ENCODE measurements around the gene LRMDA.

Gene LRMDA

DNA sequence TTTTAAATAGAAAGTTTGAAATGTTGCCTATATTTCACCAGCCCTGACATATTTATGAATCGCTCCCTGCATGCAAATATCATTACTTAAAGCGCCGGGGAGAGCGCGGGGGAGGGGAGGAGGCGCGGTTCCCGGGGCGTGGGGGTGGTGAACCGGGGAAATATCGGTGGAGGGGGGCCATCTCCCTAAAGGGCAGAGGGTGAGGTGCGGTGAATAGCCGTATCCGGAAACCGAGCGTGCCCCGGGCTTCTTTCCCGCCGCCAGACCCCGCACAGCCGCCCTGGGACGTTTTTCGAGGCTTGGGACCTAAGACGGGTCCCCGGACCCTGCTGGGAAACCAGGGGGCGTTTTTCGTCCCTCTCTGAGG lies 22.9 kb upstream of the LRMDA start:
- Histone ChIP-seq H2AFZ (ENCODE audit: low read length, unreplicated experiment) (peak overlapping the region; percentile 67), H3K4me3 (ENCODE audit: low read depth, low read length) (peak overlapping the region; percentile 89), H3K4me1 (ENCODE audit: control insufficient read depth, insufficient read depth, low read length, unreplicated experiment) (peaks cover 6% of the 10 kb centered on the region), H3K27me3 (ENCODE audit: insufficient read depth, low read length) (no peaks in the 10 kb centered on the region), H3K27ac (ENCODE audit: low read depth, low read length) (peak overlapping the region; percentile 24; the same call in 1 of the 2 replicates), H3K79me2 (ENCODE audit: control insufficient read depth, insufficient read depth, low read length, unreplicated experiment) (peaks cover 10% of the 10 kb centered on the region), H3K36me3 (ENCODE audit: insufficient read depth, low read length) (no peaks in the 10 kb centered on the region)

DNA sequence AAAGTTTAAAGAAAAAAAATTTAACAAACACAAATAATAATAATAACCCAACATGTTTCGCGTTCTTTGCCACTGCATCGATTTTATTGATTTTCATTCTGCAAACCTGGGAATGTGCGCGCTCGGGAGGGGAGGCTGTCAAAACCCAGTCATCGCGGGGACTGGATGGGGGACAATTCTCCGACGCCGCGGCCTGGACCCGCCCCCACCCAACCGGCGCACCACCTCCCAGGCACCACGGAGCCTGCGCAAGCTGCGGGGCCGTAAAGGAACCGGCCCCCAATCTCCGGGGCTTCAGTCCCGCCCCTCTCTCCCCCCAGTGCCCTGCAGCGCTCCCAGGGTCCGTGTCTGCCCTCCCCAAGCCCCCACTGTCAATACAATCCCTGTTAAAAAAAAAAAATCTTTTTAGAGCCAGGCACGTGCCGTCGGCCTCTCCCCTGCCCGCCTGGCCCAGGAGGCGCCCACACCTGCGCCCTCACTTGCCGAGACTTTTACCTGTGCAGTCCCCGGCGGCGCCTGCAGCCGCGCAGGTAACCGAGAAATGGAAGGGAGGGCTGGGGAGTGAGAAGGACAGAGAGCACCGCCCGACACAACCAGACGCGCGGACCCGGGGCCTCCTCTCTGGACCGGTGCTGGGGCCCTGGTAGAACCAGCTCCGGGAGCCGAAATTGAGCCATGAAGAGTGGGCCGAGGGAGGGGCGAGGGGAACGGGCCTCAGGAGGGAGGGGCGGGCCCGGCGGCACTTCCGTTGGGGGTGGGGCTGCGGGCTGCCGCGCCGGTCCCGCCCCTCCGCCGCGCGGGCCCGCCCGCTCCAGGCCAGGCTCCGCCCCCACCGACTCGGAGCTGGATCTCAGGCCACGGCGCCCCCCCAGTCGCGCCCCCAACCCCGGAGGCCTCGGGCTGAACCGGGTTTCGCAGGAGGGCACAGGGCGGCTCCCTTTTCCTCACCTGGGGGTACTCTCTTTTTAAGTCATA lies 22.2 kb upstream of the LRMDA start:
- Histone ChIP-seq H3K4me1 (ENCODE audit: control insufficient read depth, insufficient read depth, low read length, unreplicated experiment) (peaks cover 4% of the 10 kb centered on the region), H3K79me2 (ENCODE audit: control insufficient read depth, insufficient read depth, low read length, unreplicated experiment) (peaks cover 10% of the 10 kb centered on the region), H3K27ac (ENCODE audit: low read depth, low read length) (peak overlapping the region; percentile 24; the same call in 1 of the 2 replicates), H3K27me3 (ENCODE audit: insufficient read depth, low read length) (no peaks in the 10 kb centered on the region), H2AFZ (ENCODE audit: low read length, unreplicated experiment) (peak overlapping the region; percentile 79), H3K4me3 (ENCODE audit: low read depth, low read length) (peak overlapping the region; percentile 89), H3K36me3 (ENCODE audit: insufficient read depth, low read length) (no peaks in the 10 kb centered on the region)

DNA sequence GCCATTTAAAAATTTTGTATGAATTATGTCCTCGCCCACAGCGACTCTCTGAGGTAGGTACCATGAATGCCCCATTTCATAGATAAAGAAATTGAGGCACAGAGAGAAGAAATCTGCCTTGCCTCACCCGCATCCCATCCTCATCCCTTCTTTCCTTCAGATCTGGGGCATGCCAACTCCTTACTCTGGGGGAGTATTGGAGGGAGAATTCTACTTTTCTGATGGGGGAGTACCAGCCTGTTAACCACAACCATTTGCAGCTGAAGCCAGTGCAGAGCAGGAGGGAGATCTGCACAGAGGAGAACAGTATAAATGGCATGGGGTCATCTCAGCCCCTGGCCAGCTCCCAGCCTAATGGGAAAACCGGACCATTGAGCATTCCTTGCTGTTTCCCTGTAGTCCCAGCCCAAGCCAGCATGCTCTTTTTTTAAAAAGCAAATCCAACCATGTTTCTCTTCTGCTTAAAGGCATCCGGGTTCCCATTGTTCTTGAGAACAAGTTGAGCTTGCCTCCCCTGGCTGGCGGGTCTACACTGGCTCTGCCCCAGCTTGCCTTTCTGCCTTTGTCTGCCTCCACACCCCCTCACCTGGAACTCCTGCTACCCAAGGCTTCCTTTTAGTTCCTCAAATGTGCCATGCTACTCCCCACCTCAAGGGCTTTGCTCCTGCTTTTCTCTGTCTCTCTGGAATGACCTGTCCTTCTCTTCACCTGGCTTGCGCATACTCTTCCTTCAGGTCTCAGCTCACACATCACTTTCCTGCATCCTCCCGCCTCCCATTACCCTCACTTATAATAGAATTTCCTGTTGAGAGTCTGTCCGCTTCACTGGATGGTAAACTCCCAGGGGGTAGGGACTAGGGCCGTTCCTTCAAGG lies 21.1 kb upstream of the LRMDA start:
- Histone ChIP-seq H2AFZ (ENCODE audit: low read length, unreplicated experiment) (no peak overlapping the region), H3K27me3 (ENCODE audit: insufficient read depth, low read length) (no peaks in the 10 kb centered on the region), H3K4me3 (ENCODE audit: low read depth, low read length) (no peak overlapping the region), H3K4me1 (ENCODE audit: control insufficient read depth, insufficient read depth, low read length, unreplicated experiment) (peaks cover 3% of the 10 kb centered on the region), H3K36me3 (ENCODE audit: insufficient read depth, low read length) (no peaks in the 10 kb centered on the region), H3K27ac (ENCODE audit: low read depth, low read length) (no peak overlapping the region), H3K79me2 (ENCODE audit: control insufficient read depth, insufficient read depth, low read length, unreplicated experiment) (peaks cover 6% of the 10 kb centered on the region)

- H3K4me3 ChIP-seq (ENCODE audit: low read depth, low read length), result no peak overlapping the region
- H3K79me2 ChIP-seq (ENCODE audit: control insufficient read depth, insufficient read depth, low read length, unreplicated experiment), result no peaks in the 10 kb centered on the region
- no peaks in the 10 kb centered on the region for H3K27me3 ChIP-seq (ENCODE audit: insufficient read depth, low read length)
- no peaks in the 10 kb centered on the region for H3K4me1 ChIP-seq (ENCODE audit: control insufficient read depth, insufficient read depth, low read length, unreplicated experiment)
- no peak overlapping the region for H2AFZ ChIP-seq (ENCODE audit: low read length, unreplicated experiment)
- no peaks in the 10 kb centered on the region for H3K36me3 ChIP-seq (ENCODE audit: insufficient read depth, low read length)
- no peak overlapping the region for H3K27ac ChIP-seq (ENCODE audit: low read depth, low read length)
These were observed 16.9 kb upstream of the LRMDA start for GRCh38 chr10:75414527-75414926.

- Histone ChIP-seq H2AFZ (ENCODE audit: low read length, unreplicated experiment) (no peak overlapping the region), H3K27me3 (ENCODE audit: insufficient read depth, low read length) (no peaks in the 10 kb centered on the region), H3K4me1 (ENCODE audit: control insufficient read depth, insufficient read depth, low read length, unreplicated experiment) (no peaks in the 10 kb centered on the region), H3K36me3 (ENCODE audit: insufficient read depth, low read length) (no peaks in the 10 kb centered on the region), H3K4me3 (ENCODE audit: low read depth, low read length) (no peak overlapping the region), H3K79me2 (ENCODE audit: control insufficient read depth, insufficient read depth, low read length, unreplicated experiment) (no peaks in the 10 kb centered on the region), H3K27ac (ENCODE audit: low read depth, low read length) (no peak overlapping the region)
These were observed 13.9 kb upstream of the LRMDA start for GRCh38 chr10:75417522-75417927.

- H3K4me1 ChIP-seq (ENCODE audit: control insufficient read depth, insufficient read depth, low read length, unreplicated experiment), result no peaks in the 10 kb centered on the region
- no peaks in the 10 kb centered on the region for H3K27me3 ChIP-seq (ENCODE audit: insufficient read depth, low read length)
- no peaks in the 10 kb centered on the region for H3K36me3 ChIP-seq (ENCODE audit: insufficient read depth, low read length)
- H3K27ac ChIP-seq (ENCODE audit: low read depth, low read length), result no peak overlapping the region
- H3K79me2 ChIP-seq (ENCODE audit: control insufficient read depth, insufficient read depth, low read length, unreplicated experiment), result no peaks in the 10 kb centered on the region
- no peak overlapping the region for H3K4me3 ChIP-seq (ENCODE audit: low read depth, low read length)
- no peak overlapping the region for H2AFZ ChIP-seq (ENCODE audit: low read length, unreplicated experiment)
These were observed 13.1 kb upstream of the LRMDA start for GRCh38 chr10:75418293-75418692.

GRCh38 chr10:75418712-75419111 lies 12.7 kb upstream of the LRMDA start:
- no peak overlapping the region for H3K4me3 ChIP-seq (ENCODE audit: low read depth, low read length)
- no peak overlapping the region for H3K27ac ChIP-seq (ENCODE audit: low read depth, low read length)
- H3K79me2 ChIP-seq (ENCODE audit: control insufficient read depth, insufficient read depth, low read length, unreplicated experiment), result no peaks in the 10 kb centered on the region
- H2AFZ ChIP-seq (ENCODE audit: low read length, unreplicated experiment), result no peak overlapping the region
- no peaks in the 10 kb centered on the region for H3K4me1 ChIP-seq (ENCODE audit: control insufficient read depth, insufficient read depth, low read length, unreplicated experiment)
- no peaks in the 10 kb centered on the region for H3K27me3 ChIP-seq (ENCODE audit: insufficient read depth, low read length)
- H3K36me3 ChIP-seq (ENCODE audit: insufficient read depth, low read length), result no peaks in the 10 kb centered on the region

- H3K36me3 ChIP-seq (ENCODE audit: insufficient read depth, low read length), result no peaks in the 10 kb centered on the region
- no peaks in the 10 kb centered on the region for H3K79me2 ChIP-seq (ENCODE audit: control insufficient read depth, insufficient read depth, low read length, unreplicated experiment)
- peaks cover 3% of the 10 kb centered on the region for H3K4me1 ChIP-seq (ENCODE audit: control insufficient read depth, insufficient read depth, low read length, unreplicated experiment)
- no peak overlapping the region for H2AFZ ChIP-seq (ENCODE audit: low read length, unreplicated experiment)
- no peaks in the 10 kb centered on the region for H3K27me3 ChIP-seq (ENCODE audit: insufficient read depth, low read length)
- no peak overlapping the region for H3K27ac ChIP-seq (ENCODE audit: low read depth, low read length)
- no peak overlapping the region for H3K4me3 ChIP-seq (ENCODE audit: low read depth, low read length)
These were observed 8.5 kb upstream of the LRMDA start for GRCh38 chr10:75422913-75423312.

GRCh38 chr10:75424571-75424970 lies 6.9 kb upstream of the LRMDA start:
- Histone ChIP-seq H3K27me3 (ENCODE audit: insufficient read depth, low read length) (no peaks in the 10 kb centered on the region), H3K36me3 (ENCODE audit: insufficient read depth, low read length) (no peaks in the 10 kb centered on the region), H2AFZ (ENCODE audit: low read length, unreplicated experiment) (no peak overlapping the region), H3K4me1 (ENCODE audit: control insufficient read depth, insufficient read depth, low read length, unreplicated experiment) (peaks cover 18% of the 10 kb centered on the region), H3K79me2 (ENCODE audit: control insufficient read depth, insufficient read depth, low read length, unreplicated experiment) (no peaks in the 10 kb centered on the region), H3K27ac (ENCODE audit: low read depth, low read length) (no peak overlapping the region), H3K4me3 (ENCODE audit: low read depth, low read length) (no peak overlapping the region)

DNA sequence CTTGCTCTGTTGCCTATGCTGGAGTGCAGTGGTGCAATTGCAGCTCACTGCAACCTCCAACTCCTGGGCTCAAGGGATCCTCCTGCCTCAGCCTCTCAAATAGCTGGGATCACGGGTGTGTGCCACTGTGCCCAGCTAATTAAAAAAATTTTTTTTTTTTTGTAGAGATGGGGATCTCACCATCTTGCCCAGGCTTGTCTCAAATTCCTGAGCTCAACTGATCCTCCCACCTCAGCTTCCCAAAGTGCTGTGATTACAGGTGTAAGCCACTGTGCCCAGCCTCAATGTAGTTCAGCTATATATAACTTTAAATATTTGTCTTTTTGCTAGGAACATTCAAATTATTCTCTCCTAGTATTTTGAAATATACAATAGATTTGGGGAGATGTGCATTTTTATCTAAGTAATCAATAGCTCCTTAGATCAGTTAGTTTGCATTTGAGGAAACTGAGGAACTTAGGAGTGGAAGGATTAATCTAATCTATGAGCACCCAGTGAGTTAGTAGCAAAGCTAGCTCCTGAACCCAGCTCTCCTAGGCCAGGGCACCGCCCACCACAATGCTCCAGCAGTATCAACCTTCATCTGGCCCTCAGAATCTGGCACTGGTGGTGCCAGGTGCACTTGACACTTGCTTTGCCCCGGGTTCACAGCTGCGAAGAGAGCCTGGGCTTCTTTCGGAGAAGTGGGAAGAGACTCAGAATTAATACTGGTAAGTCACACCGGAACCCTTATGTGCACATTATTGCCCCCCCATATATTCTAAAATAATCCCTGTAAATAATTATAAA lies 5.9 kb upstream of the LRMDA start:
- Histone ChIP-seq H3K36me3 (ENCODE audit: insufficient read depth, low read length) (no peaks in the 10 kb centered on the region), H3K4me3 (ENCODE audit: low read depth, low read length) (no peak overlapping the region), H3K79me2 (ENCODE audit: control insufficient read depth, insufficient read depth, low read length, unreplicated experiment) (no peaks in the 10 kb centered on the region), H2AFZ (ENCODE audit: low read length, unreplicated experiment) (no peak overlapping the region), H3K27ac (ENCODE audit: low read depth, low read length) (no peak overlapping the region), H3K27me3 (ENCODE audit: insufficient read depth, low read length) (no peaks in the 10 kb centered on the region), H3K4me1 (ENCODE audit: control insufficient read depth, insufficient read depth, low read length, unreplicated experiment) (peaks cover 23% of the 10 kb centered on the region)

Data from ACC112 (cell line).